Endothelial cell of umbilical vein (primary cell): ENCODE results near the gene OVOL2.

Experiments used
- FOS ChIP-seq: IDR thresholded peaks from 2 replicates; pipeline ENCODE4 v1.6.1; 2011; ENCODE audit warnings: mild to moderate bottlenecking, low read length, moderate library complexity, borderline replicate concordance; ENCODE audit not compliant: insufficient read depth
- POLR2A ChIP-seq: IDR thresholded peaks from 2 replicates; pipeline ENCODE4 v1.6.1; 2012; ENCODE audit warnings: low read depth, mild to moderate bottlenecking, control low read depth, low read length
- POLR2AphosphoS5 ChIP-seq: IDR thresholded peaks from 2 replicates; pipeline ENCODE4 v1.6.1; 2012; ENCODE audit warnings: low read depth, mild to moderate bottlenecking, control low read depth, low read length, moderate library complexity; ENCODE audit not compliant: insufficient read depth
- TF ChIP-seq, protein P1 (sequence below), 2 donors: IDR thresholded peaks; 1 replicate in 1 of 2; 2 replicates in 1 of 2; pipeline ENCODE4 v1.5.1; 2011; ENCODE audit warnings: low read length in 2 of 2, mild to moderate bottlenecking in 2 of 2, moderate library complexity in 2 of 2, control low read depth in 1 of 2, inconsistent platforms in 1 of 2, low read depth in 1 of 2; ENCODE audit not compliant: insufficient read depth in 1 of 2; ENCODE audit errors: extremely low read depth in 1 of 2

- no peak for TF ChIP-seq POLR2A
- TF ChIP-seq, protein P1, sequence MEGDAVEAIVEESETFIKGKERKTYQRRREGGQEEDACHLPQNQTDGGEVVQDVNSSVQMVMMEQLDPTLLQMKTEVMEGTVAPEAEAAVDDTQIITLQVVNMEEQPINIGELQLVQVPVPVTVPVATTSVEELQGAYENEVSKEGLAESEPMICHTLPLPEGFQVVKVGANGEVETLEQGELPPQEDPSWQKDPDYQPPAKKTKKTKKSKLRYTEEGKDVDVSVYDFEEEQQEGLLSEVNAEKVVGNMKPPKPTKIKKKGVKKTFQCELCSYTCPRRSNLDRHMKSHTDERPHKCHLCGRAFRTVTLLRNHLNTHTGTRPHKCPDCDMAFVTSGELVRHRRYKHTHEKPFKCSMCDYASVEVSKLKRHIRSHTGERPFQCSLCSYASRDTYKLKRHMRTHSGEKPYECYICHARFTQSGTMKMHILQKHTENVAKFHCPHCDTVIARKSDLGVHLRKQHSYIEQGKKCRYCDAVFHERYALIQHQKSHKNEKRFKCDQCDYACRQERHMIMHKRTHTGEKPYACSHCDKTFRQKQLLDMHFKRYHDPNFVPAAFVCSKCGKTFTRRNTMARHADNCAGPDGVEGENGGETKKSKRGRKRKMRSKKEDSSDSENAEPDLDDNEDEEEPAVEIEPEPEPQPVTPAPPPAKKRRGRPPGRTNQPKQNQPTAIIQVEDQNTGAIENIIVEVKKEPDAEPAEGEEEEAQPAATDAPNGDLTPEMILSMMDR (IDR thresholded peaks at IDR 0.05; ENCODE audit: extremely low read depth in 1 of 2, insufficient read depth in 1 of 2, low read depth in 1 of 2, low read length in 2 of 2): peak; percentile 85 to 86
- no peak for TF ChIP-seq POLR2AphosphoS5
- TF ChIP-seq FOS: no peak
These were observed 61.5 kb downstream of the OVOL2 start for GRCh38 chr20:17995967-17996819.
